Measurements from ENCODE around the gene LMTK3.
"Not testable (repeated sequence)": the region's sequence is repeated elsewhere in the genome, so short reads cannot be mapped to it uniquely, and the experiment has no call there.

The LMTK3 gene

DNA sequence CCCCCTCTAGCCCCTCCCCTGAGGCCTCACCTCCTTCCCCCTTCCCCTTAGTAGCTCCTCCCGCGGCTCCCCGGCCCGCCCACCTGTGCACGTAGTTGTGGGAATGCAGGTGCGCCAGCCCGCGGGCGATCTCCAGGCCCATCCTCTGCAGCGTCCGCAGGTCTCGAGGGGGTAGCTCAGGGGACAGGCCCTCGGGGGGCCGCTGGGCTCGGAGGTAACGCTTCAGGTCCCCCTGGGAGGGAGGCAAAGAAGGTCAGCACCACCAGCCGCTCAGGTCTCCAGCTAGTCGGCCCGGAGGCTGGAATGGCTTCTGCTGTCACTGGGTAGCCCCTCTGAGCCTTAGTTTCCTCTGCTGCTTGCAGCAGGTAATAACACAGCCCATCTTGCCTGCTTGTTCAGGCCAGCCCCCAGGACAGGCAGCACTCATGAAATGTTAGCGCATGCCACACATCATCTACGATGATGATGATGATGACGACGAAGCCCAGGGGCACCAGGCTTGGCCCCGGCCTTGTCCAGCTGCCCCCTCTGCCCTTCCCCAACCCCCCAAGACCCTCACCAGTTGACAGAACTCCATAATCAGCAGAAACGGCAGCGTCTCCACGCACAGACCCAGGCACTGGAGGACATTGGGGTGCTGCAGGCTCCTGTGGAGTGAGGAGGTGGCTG is 9.2 kb downstream of the LMTK3 start:
- DNase-seq = no peak

GRCh38 chr19:48501494-48502349 is 9.9 kb downstream of the LMTK3 start:
- DNase-seq = peak; percentile 63

- no peak for DNase-seq
Measured at GRCh38 chr19:48500830-48501493, 10.7 kb downstream of the LMTK3 start.

DNA sequence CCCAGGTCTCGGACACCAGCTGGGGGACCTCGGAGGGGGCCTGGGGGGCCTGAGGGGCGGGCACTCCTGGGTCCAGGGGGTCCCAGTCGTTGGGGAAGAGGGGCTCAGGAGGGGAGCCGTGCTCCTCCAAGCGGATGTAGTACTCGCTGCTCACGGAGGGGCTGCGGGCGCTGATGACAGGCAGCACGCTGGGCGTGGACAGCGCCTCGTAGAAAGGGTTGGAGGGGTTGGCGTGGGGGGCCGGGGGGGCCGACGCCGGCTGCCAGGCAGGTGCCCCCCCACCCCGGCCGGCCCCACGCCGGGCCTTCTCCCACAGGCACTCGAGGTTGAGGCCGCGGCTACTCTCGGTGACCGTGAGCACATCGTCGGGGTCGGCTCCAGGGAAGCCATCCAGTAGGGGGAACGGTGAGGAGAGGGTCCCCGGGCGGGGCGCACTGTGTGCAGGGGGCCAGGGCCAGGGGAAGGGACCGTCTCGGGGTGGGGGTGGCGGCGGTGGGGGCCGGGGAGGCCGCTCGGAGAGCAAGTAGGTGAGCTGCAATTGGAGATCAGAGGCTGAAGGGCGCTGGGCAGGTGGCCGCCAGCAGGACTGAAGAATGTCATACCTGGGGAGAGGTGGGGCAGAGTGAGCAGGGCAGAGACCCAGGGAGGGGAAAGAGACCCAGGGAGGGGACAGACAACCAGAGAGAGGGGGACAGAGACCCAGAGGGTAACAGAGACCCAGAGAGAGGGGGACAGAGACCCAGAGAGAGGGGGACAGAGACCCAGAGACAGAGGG is 12.1 kb downstream of the LMTK3 start:
- DNase-seq = no peak

DNA sequence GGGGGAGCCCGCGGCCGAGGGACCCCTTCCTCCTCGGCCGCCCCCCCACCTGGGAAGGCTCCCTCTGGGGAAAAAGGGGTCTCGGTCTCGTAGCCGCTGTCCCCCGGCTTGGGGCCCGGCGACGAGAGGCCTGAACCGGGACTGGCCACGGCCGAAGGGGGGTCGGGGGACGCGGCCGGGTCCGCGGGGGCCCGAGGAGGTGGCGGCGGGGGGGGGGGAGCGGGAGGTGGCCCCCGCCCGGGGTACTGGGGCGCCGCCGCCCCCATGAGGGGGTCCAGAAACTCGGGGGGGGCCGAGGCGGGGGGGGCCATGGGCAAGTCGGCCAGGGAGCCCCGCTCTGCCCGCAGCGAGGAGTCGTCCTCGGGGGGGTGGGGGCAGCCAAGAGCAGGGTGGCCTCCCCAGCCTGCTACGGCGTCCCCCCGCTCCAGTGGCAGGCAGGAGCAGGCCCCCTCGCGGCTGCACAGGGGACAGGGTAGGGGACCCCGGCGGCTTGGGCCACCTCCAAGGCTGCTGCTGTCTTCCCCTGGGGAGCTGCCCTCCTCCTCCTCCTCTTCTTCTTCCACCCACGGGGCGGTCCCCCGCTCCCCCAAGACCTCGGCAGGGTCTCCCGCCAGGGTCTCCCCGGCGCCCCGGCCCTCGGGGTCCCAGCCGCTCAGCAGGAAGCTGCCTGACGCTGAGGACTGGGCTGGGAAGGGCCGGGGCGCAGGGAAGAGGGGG is 12.9 kb downstream of the LMTK3 start:
- no peak for DNase-seq

DNA sequence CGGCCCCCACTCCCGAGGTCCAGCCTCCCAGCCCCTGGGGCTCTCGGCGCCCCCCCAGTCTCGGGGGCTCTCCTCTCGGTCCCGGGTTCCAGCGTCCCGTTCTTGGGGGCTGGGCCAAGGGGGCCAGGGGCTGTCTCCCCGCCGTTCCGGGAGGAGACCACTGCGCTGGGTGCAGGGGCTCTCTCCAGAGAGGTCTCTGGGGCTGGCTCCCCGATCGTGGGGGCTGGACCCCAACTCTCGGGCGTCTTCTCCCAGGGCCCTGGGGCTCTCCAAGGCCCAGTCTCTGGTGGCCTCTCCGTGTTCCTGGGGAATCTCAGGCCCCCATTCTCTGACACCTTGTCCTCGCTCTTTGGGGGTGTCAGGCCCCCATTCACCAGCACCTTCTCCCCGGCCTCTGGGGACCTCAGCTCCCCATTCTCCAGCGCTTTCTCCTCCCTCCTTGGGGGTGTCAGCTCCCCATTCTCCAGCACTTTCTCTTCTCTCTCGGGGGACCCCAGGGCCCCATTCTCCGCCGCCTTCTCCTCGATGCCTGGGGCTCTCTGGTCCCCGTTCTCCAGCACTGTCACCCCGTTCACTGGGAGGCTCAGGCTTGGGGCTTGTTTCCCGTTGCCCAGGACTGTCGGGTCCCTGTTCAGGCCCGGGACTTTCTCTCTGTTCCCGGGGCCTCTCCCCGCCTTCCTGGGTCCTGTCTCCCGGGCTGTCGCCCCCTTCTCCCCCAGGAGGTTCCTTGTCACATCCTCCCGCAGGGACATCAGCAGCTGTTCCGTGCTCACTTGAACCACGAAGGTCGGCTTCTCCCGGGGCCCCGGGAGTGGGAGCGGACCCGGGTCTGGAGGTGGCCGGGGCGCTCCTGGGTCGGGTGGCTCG is 13.7 kb downstream of the LMTK3 start:
- DNase-seq = no peak

DNA sequence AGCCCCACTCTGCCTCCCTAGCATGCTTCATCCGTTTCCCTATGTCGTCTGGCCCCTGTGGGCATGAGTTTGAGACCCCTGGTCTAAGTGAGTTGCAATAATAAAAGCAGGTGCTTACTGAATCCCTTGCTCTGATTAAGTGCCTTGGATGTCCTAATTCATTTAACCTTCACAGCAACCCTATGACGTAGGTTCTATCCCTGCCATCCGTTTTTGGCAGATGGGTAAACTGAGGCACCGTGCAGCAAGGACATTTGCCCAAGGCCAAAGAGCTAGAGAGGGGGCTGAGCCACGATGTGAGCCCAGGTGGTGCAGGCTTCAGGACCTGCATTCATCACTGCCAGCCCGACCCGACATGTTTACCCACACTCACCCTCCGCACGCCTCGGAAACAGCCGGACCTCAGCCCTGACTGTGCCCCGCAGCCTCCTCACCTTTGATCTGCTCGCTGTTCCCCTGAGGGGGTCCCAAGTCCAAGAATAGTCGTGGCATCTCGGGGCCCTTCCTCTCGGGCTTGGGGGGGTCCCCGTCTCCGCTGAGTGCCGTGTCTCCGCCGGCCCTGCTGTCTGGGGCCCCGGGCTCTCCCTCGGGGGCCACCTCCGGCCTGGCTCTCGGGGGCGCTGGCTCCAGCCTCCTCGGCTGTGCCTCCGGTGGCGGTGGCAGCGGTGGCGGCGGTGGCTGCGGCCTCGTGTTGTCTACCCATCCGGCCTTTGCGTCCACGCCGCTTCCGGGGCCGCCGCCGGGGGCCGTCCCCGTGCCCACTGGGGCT is 14.5 kb downstream of the LMTK3 start:
- no peak for DNase-seq

DNA sequence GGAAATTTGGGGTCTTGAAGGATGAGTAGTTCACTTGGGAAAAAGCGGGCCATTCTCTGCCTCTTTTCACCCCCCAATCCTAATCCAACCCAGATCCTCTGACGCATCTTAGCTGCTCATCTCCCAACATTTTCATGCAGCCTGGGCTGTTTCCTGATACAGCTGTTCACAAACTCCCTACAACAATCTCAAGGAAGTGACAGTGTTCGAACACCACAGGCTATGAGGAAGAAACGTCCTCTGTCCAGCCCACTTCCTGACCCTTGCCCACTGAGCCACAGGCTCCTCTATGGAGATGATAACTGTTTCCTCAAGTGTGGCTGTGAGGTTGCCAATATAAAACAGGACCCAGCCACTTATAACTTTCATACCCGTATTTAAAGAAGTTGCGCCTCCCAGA is 16.2 kb downstream of the LMTK3 start:
- peak; percentile 48 for DNase-seq

DNA sequence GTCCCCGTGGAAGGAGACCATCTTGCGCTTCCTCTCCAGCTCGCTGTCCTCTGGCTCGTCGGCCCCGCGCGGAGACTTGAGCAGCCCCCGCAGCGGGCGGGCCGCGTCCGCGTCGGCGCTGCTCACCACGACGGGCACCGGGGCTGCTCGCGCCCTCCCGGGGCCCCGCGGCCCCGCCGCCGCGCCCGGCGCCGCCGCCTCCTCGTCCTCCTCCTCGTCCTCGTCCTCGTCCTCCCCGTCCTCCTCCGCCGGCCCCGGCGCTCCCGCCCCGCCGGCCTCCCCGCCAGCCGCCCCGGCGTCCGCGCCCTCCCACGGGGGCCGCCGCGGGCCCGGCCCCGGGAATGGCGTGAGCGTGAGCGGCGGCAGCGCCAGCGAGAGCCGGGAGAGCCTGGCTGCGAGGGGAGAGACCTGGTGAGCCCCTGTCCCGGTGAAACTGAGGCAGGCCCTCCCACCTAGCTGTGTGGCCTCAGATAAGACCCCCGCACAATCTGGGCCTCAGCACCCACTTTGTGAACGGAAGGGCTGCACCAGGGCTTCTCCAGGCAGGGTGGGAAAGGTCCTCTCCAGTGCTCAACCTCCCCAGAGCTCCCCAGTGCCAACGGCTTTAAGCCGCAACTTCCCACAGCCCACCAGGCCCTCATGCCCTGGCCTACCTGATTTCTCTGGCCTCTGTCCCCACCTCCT is 17.8 kb downstream of the LMTK3 start:
- no peak for DNase-seq

- peak; percentile 97 for DNase-seq
Measured at GRCh38 chr19:48492925-48493717, 18.5 kb downstream of the LMTK3 start.

DNA sequence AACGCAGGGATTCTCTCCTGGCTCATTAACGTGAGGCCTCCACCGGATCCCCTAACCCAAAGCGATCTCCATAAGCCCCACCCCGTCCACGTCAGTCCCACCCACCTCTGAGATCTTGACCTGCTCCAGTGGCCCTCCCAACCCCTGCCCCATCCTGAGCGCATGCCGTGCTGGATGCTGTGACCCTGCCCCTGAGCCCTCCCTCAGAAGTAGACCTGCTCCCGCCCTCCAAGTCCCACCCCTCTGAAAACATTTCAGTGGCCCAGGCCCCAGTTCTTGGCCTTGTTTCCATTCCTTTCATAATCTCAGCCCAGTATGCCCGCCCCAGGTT is 19.9 kb downstream of the LMTK3 start:
- no peak for DNase-seq

- peak; percentile 12 for DNase-seq
Measured at GRCh38 chr19:48490981-48491792, 20.4 kb downstream of the LMTK3 start.

GRCh38 chr19:48489608-48490216 is 21.9 kb downstream of the LMTK3 start:
- peak; percentile 68 for DNase-seq

- not testable (repeated sequence) for DNase-seq
Measured at GRCh38 chr19:48488478-48488877, 23.2 kb downstream of the LMTK3 start.

- DNase-seq = no peak
Measured at GRCh38 chr19:48487948-48488347, 23.7 kb downstream of the LMTK3 start.

- no peak for DNase-seq
Measured at GRCh38 chr19:48487544-48487943, 24.1 kb downstream of the LMTK3 start.

DNA sequence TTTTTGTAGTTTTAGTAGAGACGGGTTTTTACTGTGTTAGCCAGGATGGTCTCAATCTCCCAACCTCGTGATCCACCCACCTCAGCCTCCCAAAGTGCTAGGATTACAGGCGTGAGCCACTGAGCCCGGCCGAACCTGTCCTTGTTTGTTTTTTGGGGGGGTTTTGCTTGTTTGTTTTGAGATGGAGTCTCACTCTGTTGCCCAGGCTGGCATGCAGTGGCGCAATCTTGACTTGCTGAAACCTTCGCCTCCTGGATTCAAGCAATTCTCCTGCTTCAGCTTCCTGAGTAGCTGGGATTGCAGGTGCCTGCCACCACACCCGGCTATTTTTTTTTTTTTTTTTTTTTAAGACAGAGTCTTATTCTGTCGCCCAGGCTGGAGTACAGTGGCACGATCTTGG is 24.9 kb downstream of the LMTK3 start:
- not testable (repeated sequence) for DNase-seq
